CD4-positive, alpha-beta T cell treated with Interleukin-12 subunit alpha and Interleukin-12 subunit beta, for 1 hour (primary cell): ENCODE data around the gene PSMD13.

Experiments
- DNase-seq: peaks from one replicate; pipeline ENCODE4 v3.0.0-alpha.2; 2020

PSMD13 gene

DNA sequence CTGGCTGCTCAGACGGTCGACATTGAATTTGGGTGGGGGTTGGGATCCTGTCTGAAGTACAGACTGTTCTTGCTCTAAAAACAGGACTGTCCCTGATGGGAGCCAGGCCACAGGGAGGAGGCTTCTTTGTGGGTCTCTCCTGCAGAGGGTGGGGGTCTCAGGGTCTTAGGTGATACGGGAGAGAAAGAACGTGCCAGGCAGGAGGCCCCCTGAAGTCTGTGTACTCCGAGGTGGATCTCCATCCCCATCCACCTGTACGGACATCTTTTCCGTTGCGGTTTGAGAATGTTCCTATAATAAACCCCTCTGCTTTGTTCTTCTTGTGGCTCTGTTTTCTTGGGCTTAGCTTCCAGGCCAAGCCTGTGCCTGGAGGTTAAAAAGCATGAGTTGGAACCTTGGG, 15.9 kb downstream of the PSMD13 start:
- DNase-seq: no peak

DNA sequence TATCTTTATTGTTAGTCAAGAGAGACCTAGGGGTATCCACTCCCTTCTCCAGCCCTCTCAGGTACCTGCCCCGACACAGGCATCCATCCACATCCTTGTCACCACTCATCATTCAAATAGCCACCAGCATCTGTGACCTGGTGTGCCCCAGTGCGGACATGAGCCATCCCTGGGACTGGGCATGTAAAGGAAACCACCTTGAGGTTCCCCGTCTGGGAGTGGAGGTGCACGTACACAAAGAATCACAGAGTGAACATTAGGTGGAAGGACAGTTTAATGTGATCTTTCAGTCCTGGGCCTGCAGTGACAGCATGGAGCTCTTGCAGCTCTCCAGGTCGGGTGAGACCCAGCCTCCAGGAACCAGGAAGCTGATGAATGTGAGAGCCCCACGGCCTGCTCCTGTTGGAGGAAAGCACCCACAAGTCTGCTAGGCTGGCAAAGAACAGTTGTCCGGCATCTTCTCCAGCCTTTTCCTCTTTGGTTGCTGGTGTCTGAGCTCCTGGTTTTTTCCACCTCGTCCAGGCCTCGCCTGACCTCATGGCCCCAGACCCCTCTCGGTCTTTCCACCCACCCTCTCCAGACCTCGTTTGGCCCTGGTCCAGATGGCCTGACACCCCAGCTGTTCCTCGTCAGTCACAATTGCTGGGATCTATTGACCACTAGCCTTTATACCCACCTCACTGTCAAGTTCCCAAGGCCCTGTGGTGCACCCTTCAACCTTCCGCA, 16.5 kb downstream of the PSMD13 start:
- DNase-seq: no peak

DNA sequence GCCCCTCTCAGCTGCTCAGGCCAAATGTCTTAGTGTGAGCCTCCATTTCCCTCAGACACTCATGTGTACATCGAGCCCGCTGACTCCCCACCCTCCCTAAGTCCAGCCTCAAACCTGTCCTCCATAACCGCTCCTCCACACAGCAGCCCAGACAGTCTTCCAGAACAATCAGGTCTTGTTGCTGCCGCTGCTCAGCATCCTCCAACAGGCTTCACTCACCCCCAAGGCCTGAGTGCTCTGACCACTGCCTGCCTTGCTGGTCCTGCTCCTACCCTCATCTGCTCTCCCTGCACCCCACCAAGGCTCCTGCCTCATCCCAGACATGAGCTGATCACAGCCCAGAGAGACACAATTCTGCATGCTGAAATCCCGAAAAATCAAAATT, 17.1 kb downstream of the PSMD13 start:
- DNase-seq: no peak

DNA sequence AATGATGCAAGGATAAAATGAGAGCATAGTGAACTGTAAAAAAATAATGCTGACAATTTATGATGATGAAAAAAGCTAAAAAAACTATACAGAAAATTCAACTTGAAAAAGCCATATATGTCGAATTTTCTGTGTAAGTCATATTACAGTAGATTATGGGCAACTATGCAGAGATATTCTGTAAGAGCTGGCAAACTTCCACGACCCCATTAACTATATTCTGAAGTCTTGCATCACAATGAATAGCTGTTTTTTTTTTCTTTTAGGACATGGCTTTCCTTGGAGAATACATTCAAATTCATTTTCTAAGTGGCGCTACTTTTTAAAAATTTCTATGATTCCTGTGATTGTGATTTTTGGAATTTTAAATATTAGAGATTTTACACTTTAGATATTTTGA, 18.4 kb downstream of the PSMD13 start:
- DNase-seq: no peak

DNA sequence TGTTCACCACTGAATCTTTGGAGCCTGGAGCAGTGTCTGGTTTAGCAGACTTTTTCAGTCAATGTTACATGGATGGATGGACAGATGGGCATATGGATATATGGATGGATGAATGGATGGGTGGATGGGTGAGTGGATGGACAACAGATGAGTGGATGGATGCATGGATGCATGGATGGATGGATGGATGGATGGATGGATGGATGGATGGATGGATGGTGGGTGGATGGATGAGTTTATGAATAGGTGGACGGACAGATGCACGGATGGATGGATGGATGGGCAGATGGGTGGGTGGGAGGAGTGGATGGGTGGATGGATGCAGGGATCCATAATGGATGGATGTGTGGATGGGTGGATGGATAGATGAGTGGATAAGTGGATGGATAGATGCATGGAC, 19.0 kb downstream of the PSMD13 start:
- no peak for DNase-seq

DNA sequence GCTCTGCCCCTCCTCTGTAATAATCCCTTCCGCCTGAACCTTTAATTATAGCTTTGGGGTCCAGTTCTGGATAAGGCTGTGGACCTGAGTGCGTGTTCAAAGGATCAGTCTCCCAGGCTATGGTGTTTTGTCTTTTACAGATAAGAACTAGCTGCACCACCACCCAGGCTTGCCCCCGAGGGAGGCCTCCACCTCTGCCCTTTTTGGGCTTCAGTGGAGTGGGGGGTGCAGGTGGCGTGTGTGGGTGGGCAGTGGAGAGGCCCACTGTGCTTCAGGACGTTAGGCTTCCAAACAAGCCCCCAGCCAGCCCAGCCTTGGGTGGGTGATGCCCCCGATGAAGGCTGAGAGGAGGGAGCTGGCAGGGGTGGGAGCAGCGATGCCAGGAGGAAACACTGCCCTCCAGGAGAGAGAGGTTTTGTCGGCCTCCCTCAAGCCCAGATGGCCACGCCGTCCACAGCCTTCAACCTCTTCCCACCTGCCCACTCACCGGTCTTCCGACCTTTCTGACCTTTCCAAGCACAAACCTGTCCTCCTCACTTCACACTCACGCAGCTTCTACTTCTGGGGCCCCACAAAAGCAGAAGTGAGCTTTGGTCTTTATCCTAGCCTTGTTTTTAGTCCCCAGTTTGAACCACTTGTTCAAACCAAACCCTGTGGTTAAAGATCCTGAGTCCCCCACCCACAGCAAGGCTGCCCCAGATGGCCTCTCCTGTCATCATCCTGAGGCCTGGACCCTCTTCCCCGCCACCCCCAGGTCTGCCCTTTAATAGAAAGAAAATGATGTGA, 20.4 kb downstream of the PSMD13 start:
- no peak for DNase-seq

DNA sequence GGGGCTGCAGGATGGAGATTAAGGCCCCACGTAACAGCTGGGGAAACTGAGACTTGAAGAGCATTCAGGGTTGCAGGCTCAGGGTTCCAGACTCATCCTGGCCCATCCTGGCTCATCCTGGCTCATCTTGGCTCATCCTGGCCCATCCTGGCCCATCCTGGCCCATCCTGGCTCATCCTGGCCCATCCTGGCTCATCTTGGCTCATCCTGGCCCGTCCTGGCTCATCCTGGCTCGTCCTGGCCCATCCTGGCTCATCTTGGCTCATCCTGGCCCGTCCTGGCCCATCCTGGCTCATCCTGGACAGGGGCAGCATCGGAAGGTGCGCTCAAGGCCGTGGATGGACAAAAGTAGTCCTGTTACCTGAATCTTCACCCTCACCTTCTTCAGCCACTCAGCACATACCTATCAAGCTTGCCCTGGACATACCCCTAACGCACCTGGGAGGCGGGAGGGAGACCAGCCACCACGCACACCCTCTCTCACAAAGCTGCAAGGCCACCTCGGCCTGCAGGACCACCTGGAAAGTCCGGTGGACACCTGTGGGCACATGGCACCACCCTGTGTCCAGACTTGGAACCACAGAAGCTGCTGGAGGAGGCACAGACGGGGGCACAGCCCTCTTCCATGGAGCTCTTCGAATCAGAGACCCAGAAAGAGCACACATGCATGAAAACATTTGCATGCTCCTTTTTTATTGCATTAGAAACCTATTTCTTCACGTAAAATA, 21.2 kb downstream of the PSMD13 start:
- DNase-seq: no peak

DNA sequence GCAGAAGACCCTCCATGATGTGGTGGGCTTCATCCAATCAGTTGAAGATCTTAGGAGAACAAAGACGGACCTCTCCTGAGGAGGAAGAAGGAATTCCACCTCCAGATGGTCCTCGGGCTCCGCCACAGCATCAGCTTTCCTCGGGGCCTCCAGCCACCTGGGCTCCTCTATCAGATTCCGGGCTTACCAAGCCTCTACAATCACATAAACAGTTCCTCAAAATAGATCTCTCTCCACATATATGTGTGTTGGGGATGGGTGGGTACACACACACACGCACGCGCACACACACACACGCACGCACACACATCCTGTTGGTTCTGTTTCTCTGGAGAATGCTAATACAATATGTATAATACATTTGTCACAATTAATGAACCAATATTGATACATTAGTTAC, 22.6 kb downstream of the PSMD13 start:
- DNase-seq: no peak

DNA sequence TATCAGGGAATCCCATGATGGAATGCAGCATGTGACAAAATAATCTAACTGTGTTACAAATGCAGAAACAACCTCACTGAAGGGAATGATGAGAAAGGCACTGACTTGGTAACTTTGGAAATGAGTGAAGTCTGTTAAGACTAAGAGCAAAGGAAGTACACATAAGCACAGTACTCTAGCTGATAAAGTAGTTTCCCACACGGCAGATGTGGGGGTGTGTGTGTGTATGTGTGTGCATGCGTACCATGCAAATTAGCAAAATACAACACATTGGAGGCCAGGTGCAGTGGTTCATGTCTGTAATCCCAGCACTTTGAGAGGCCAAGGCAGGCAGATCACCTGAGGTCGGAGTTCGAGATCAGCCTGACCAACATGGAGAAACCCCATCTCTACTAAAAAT, 24.8 kb downstream of the PSMD13 start:
- DNase-seq: no peak

DNA sequence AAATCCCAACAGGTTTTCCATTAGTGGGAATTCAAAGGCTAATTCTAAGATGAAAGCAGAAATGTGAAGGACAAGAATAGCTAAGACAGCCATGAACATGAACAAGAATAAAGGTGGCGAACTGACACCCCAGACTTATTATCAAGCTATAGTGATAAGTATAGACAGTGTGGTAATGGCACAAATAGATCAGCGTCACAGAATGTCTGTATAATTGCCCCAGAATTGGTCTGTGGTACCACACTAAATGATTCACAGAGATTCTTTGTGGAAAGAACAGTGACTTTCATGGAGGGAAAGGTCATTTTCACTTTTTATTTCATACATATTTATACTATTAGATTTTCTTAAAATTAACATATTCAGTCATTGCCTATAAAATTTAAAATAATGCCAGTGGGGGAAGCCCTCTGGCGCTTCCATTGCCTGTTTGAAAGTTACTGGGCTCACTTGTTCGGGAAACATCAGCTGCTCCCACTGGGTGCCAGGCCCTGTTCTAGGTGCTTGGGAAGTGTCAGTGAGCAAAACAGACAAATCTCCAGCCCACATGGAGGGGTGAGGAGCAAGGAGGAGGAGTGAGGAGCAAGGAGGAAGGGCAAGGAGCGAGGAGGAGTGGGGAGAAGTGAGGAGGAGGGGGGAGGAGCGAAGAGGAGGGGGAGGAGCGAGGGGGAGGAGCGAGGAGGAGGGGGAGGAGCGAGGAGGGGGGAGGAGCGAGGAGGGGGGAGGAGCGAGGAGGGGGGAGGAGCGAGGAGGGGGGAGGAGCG, 30.1 kb downstream of the PSMD13 start:
- DNase-seq: peak; percentile 47

DNA sequence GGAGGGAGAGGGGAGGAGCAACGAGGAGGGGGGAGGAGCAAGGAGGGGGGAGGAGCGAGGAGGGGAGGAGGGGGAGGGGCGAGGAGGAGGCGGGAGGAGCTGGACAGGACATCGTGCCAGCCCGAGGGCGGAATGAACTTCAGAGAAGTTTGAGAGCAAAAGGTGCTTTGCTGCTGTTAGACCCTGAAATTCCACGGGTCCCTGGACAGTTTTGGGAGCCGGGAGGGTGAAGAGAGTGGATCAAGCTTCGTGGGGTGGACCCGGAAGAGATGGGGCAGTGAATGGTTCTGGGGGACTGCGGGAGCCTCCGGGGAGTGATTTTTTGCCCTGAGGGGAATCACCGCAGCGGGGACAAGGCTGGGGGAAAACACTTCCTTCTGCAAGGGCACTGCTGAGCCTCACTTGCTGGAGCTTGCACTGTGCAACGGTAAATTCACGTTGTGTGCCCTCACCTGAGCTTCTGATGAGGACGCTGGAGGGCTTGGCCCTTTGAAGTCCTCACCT, 30.8 kb downstream of the PSMD13 start:
- peak; percentile 65 for DNase-seq

DNA sequence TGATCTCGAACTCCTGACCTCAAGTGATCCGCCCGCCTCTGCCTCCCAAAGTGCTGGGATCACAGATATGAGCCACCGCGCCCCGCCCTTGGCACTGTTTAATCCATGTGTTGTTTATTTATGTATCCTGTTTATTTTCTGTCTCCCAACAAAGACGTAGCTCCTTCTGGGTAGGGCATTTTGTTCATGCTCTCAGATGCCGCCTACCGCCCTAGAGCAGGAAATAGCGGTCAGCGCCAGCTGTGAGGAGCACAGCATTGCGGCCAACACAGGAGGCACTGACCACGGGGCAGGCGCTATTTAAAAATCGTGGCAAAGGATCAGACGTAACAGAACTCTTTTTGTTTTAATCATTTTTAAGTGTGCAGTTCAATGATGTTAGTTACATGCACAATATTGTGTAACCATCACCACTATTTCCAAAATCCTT, 32.0 kb downstream of the PSMD13 start:
- DNase-seq: peak; percentile 65

DNA sequence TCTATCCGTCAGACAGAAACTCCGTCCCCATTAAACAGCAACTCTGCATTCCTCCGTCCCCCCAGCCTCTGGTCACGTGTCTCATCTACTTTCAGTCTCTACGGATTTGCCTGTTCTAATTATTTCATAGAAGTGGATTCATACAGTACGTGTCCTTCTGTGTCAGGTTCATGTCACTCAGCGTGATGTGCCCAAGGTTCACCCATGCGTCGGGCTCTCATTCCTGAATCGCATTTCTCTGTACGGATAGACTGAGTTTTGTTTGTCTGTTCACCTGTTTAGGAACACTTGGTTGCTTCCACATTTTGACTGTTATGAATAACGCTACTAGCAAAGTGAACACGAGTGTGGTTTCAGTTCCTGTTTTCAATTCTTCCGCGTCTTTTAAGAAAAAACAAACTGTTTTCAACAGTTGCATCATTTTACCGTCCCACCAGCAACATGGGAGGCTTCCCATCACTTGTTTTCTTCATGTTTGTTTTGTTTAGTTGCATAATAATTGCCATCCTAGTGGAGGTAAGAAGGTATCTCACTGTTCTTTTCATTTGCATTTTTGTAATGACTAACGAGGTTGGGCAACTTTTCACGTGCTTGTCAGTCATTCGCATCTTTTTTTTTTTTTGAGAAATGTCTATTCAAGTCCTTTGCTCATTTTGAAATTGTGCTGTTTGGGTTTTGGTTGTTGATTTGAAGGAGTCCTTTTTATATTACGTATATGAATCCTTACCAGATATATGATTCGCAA, 32.5 kb downstream of the PSMD13 start:
- peak; percentile 75 for DNase-seq

DNA sequence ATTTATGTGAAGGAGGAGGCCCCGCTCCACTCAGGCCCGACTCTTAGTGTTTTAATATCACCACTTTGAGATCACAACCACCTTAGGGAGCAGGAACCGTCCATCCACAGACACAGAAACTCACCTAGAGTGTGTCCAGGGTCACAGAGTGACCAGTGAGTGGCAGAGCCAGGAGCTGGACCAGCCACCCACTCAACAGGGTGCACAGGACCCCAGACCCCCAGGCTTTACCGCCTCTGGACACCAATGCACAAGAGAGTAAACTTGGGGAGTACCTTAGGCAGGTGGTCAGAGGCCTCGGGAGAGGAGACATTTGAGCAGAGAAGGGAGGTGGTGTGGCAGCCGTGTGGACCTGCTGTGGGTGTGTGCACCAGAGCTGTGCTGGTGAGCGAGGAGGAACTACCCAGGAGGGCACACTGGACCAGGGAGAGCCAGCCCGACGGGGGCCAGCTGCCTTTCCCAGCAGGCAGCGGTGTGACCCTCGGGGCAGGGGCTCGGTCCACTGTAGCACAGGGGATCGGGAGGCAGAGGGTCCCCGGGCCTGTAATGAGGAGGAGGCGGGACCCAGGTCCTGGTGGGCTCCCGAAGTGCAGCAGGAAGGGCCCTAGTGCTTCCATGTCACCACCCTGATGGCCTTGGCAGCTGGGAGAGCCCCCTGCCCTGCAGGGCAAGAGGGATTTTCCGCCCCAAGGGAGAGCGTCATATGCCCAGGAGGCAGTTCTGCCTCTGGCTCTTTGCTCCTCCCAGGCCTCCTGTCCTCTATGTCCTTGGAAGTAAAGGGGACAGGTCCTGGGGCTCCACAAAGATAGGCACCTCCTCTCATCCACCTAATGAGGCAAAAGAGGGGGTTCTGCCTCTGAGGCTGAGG, 33.9 kb downstream of the PSMD13 start:
- DNase-seq: no peak

DNA sequence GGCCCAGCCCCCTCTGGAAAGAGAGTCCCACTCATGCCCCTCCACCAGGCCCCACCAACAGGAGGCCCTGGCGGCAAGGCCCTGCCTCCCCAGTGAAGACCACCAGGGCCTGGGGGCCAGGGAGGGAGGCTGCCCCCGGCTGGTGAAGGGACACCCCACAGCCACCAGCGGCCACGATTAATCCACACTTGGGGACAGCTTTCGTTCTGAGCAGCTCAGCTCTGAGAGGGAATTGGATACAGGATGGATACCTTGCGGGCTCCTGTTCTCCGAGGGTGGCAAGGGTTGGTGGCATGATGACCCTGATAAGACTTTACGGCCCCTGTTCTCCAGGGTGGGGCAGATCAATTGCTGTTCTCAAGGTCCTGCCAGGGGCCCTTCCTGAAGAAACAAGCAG, 34.5 kb downstream of the PSMD13 start:
- DNase-seq: no peak

DNA sequence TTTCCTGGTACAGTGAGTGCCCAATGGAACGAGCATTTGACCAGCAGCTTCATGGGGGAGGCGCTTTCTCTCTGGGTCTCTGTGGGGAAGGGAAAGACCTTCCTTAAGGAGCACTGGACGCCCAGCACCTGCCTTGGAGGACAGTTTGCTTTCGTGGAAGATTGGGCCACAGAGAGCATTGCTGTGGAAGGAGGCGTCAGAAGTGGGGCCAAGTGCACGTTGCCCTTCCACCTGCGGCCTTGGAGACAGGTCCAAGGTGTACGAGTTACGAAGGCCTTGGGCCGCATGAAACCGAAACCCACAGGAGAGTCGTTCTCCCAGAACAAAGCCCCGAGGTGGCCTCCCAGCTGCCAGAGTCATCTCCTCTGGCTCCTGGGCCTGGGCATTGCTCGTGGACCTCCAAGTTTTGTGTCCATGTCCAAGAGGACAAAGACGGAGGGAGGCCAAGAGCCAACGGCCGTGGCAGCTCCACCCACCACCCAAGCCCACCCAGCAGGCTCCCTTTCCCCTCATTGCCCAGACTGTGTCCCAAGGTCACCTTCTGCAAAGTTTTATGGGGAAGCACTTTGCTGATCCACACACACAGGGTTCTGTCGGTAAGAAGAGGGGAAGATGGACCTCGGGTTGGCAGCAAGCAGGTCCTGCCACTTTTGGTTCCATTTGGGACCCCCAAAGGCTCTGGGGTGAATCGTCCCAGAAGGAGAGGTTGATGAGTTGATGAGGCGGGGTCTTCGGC, 35.6 kb downstream of the PSMD13 start:
- no peak for DNase-seq

DNA sequence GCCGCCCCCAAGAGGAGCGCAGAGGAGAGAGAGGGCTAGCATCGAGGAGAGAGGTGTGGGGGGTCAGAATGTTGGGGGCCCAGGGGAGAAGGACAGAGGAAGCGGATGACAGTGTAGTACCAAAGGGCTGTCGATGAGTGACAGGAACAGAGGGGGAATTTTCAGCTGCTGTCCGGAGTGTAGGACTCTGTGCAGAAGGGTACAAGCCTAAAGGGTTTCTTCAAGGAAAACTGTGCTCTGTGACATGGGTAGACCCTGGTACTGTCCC, 36.1 kb downstream of the PSMD13 start:
- no peak for DNase-seq

DNA sequence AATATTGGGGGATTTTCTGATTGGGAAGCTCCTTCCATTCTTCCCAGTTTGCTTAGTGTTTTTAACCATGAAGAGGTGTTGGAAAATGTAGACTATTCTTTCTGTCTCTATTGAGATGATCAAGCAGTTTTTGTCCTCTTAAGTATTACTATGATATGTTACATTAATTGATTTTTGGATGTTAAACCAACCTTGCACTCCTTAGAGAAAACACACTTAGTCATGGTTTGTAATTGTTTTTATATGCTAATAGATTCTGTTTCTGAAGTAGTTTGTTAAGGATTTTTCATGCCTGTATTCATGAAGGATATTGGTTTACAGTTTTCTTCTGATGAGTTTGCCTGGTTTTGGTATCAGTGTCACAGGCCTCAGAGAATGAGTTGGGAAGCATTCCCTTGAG, 39.4 kb downstream of the PSMD13 start:
- no peak for DNase-seq

DNA sequence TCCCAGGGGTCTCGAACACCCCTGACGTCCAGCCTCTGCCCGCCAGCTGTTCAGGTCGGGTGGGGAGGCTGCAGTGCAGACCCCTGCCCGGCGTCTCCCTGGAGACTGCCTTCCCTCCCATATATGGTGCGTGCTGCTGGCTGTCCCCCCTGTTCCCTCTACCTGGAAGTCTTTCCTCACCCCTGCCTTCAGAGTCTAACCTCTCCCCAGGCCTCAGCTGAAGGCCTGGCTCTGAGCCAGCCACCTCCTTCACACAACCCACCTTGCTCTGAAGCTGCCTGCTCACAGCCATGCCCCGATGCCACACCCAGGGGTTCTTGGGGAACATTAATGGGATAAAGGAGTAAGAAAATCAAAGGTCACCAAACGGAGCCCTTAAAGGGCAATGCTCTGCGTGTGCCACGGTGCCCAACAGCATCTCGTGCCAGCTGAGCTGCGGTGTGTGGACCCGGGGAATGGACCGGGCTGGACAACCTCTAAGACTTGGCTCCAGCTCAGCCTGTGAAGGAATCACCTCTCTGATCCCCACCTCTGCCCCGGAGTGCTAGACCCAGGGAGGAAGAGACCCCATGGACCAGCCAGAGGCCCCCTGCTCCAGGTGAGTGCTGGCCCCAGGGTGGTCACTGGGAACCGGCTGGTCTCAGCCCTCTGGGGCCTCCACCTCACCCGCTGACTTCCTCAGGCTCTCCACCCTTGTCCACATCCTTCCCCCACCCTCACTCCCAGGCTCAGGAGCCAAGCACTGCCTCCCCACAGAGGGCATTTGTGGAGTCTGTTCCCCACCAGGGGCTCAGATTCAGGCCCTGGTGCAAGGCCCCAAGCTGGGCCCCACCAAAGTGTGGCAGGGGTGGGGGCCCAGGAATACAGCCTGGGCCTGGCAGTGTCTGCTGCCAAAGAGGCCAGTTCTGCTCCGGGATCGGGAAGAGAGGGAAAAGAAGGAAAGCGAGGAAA, 41.5 kb downstream of the PSMD13 start, which contains the start of gene NLRP6:
TSS of gene NLRP6 (plus strand) at position 407 of the 951 bp plus-strand sequence. CDS start at position 570, 163 bp downstream.
- no peak for DNase-seq
